ENCODE data around the gene ECSIT. TPM values are rescaled to one million over a fixed set of nuclear protein-coding genes. Genes with fewer than 3 reads are reported as not detected.

ECSIT gene
- total and polyA plus RNA-seq, 11 donors = 69.7 to 242 (median 133) TPM

- H3K4me1 ChIP-seq = no peaks in the 10 kb centered on the region
- ATAC-seq = no peak
- TF ChIP-seq CTCF (IDR thresholded peaks at IDR 0.05) = no peak
- no peak overlapping the region for H3K27ac ChIP-seq
- peaks cover 0 to 40% (median 13%) of the 10 kb centered on the region in 9 donors for H3K36me3 ChIP-seq
- intact Hi-C loops (cut with DNase I) = loop anchor here in 4 of 10 donors (10.0 kb wide), 3 partner anchors 55 to 195 kb away; partner anchors contain the start of genes TSPAN16 (in 3 of the 4), EPOR (in 1 of the 4), ODAD3 (in 1 of the 4) and PRKCSH (in 1 of the 4)
- no peaks in the 10 kb centered on the region for H3K9me3 ChIP-seq
- no peak overlapping the region for H3K4me3 ChIP-seq
- DNase-seq = no peak
- H3K27me3 ChIP-seq = peaks cover 0 to 6% (median 0%) of the 10 kb centered on the region in 9 donors
- 92 to 96% (median 94%) methylated on average over 7 of the region's 7 CpGs for WGBS, 4 donors
These were observed 39.6 kb downstream of the ECSIT start for GRCh38 chr19:11489378-11489777.

DNA sequence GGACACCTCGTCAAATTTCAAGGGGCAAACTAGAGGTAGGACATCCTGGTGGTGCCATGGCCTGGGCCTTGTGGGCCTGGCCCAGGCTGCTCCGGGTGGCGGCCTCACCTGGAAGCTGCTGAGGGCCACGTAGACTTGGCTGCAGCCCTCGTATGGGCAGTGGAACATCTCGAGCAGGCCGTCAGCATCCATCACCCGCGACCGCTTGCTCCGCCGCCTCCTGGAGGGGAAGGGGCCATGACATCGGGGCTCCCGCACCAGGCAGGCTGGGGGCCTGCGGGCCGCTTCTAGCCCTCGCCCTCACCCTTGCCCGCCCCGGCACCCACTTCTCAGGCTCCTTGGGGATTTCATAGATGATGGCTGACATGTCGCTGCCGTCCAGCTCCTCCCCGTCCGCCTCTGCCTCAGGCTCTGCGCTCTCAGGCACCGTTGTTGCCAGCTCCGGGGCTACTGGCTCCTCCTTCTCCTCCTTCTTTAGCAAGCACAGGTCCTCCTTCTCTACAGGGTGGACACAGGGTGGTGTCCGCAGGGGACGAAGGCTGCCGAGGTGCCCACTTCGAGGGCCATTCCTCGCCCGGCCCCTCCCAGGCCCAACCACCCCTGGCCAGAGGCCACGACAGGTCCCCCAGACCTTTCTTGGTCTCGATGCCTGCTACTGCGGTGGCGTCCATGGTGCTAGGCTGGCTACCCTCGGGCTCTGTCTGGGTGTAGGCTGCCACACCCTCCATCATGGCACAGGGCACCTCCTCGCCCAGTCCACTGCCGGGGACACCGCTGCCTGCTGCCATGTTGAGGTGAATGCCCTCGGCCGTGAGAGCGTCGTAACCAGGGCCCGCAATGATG, 42.1 kb downstream of the ECSIT start:
- Histone ChIP-seq H3K36me3 (peaks cover 0 to 27% (median 3%) of the 10 kb centered on the region in 9 donors), H3K27me3 (peaks cover 3 to 31% (median 18%) of the 10 kb centered on the region in 9 donors), H3K9me3 (no peaks in the 10 kb centered on the region), H3K4me1 (peaks cover 0 to 17% (median 13%) of the 10 kb centered on the region in 12 donors), H3K4me3 (no peak overlapping the region), H3K27ac (no peak overlapping the region)
- no peak for DNase-seq
- intact Hi-C loops (cut with DNase I) = loop anchor here in 4 of 10 donors (10.0 kb wide), 3 partner anchors 52 to 192 kb away; partner anchors contain the start of genes TSPAN16 (in 3 of the 4), EPOR (in 1 of the 4), ODAD3 (in 1 of the 4) and PRKCSH (in 1 of the 4)
- 93 to 96% (median 94%) methylated on average over 26 to 45 of the region's 45 CpGs for WGBS, 4 donors
- TF ChIP-seq POLR2A (IDR thresholded peaks at IDR 0.05) = no peak
- no peak for TF ChIP-seq CTCF (IDR thresholded peaks at IDR 0.05)
- ATAC-seq = no peak

DNA sequence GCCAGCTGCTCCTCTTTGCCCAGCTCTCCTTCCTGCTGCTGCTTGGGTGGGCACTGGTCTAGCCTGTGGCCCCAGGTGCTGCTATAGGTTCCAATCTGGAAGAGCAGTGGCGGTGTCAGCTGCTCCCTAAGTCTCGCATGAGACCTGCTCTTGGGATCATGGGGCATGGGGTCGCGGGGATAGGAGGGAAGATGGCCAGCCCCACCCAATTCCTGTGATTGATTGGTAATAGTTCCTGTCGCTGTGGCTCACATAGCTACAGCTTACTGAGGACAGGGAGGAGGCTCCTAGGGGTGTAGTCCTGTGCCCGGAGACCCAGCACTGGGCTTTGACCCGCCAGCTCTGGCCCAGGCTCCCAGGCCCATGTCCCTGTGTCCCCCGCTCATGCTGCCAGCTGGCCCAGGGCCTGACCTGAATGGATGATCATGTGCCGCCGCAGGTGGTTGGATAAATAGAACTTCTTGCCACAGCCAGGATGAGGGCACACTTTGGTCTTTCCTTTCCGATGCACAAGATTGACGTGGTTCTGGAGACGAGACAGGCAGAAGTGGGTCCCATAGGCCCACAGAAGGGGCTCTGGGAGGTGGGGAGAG, 43.6 kb downstream of the ECSIT start:
- 92 to 93% (median 92%) methylated on average over 13 of the region's 13 CpGs for WGBS, 4 donors
- Histone ChIP-seq H3K36me3 (peaks cover 0 to 25% (median 0%) of the 10 kb centered on the region in 9 donors), H3K9me3 (no peaks in the 10 kb centered on the region), H3K4me3 (no peak overlapping the region), H3K4me1 (peaks cover 0 to 28% (median 14%) of the 10 kb centered on the region in 12 donors), H3K27me3 (peaks cover 13 to 46% (median 30%) of the 10 kb centered on the region in 9 donors), H3K27ac (no peak overlapping the region)
- intact Hi-C loops (cut with DNase I) = loop anchor here in 4 of 10 donors (10.0 kb wide), 3 partner anchors 51 to 191 kb away; partner anchors contain the start of genes TSPAN16 (in 3 of the 4), EPOR (in 1 of the 4), ODAD3 (in 1 of the 4) and PRKCSH (in 1 of the 4)
- TF ChIP-seq POLR2A (IDR thresholded peaks at IDR 0.05) = no peak
- TF ChIP-seq CTCF (IDR thresholded peaks at IDR 0.05) = no peak
- DNase-seq (no peak), ATAC-seq (no peak)
